ACC112 (cell line): ENCODE measurements around the gene INKA1.

Experiments used
- H2AFZ ChIP-seq: fragments of 200-600 bp; sonication (generic); one replicate; pipeline ENCODE4 v1.6.0; 2017; ENCODE audit warnings: antibody characterized with exemption, low read length; ENCODE audit not compliant: unreplicated experiment
- H3K27ac ChIP-seq: fragments of 200-600 bp; sonication (generic); 2 replicates; pipeline ENCODE4 v1.5.1; 2014; ENCODE audit warnings: low read depth, mild to moderate bottlenecking, antibody characterized with exemption, low read length, moderate library complexity
- H3K27me3 ChIP-seq: fragments of 200-600 bp; sonication (generic); 2 replicates; pipeline ENCODE4 v1.6.1; 2014; ENCODE audit warnings: mild to moderate bottlenecking, antibody characterized with exemption, low read length, moderate library complexity, mixed read lengths; ENCODE audit not compliant: insufficient read depth
- H3K36me3 ChIP-seq: fragments of 200-600 bp; sonication (generic); 2 replicates; pipeline ENCODE4 v1.6.1; 2016; ENCODE audit warnings: mild to moderate bottlenecking, antibody characterized with exemption, low read length, moderate library complexity, mixed read lengths; ENCODE audit not compliant: insufficient read depth
- H3K4me1 ChIP-seq: fragments of 200-600 bp; sonication (generic); one replicate; pipeline ENCODE4 v1.6.1; 2016; ENCODE audit warnings: low read length, mixed read lengths; ENCODE audit not compliant: insufficient read depth, unreplicated experiment, control insufficient read depth
- H3K4me3 ChIP-seq: fragments of 200-600 bp; sonication (generic); 2 replicates; pipeline ENCODE4 v1.5.1; 2014; ENCODE audit warnings: mild to moderate bottlenecking, low read depth, low read length
- H3K79me2 ChIP-seq: fragments of 200-600 bp; sonication (generic); one replicate; pipeline ENCODE4 v1.6.0; 2016; ENCODE audit warnings: low read length; ENCODE audit not compliant: control insufficient read depth, unreplicated experiment, insufficient read depth

INKA1 gene

GRCh38 chr3:49802719-49803464 is at the start of gene INKA1:
Gene INKA1, plus strand, starts transcription at chr3:49803261. Its CDS starts 132 bp downstream, at chr3:49803393.
- no peak within 1 kb of the TSS for H3K27ac ChIP-seq
- peaks cover 4% of the 10 kb centered on the region; the same call in 1 of the 2 replicates for H3K27me3 ChIP-seq
- peak within 1 kb of the TSS; percentile 76 for H3K4me3 ChIP-seq
- peaks cover 48% of the 10 kb centered on the region for H3K4me1 ChIP-seq
- no peaks in the 10 kb centered on the region for H3K36me3 ChIP-seq
- H3K79me2 ChIP-seq, result no peaks in the 10 kb centered on the region
- H2AFZ ChIP-seq, result peak within 1 kb of the TSS; percentile 96

DNA sequence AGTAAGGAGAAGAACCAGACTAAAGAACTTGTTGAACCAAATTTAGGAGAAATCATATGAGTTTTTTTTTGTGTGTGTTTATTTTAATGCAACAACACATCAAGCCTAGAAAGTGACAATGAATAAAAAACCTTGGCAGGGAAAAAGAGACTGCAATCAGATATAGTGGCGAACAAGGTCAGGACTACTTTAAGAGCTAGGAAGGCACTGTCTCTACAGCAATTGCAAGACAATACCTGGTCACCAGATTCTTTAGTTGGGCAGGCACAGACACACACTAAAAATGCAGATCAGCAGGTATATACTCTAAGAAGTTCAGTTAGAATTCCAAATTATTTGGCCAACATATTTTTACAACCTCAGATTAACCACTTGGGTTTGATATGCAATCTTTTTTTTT is 48.5 kb upstream of the INKA1 start:
- Histone ChIP-seq H3K4me1 (no peaks in the 10 kb centered on the region), H2AFZ (no peak overlapping the region), H3K27ac (no peak overlapping the region), H3K36me3 (no peaks in the 10 kb centered on the region), H3K79me2 (peaks cover 52% of the 10 kb centered on the region), H3K27me3 (no peaks in the 10 kb centered on the region), H3K4me3 (no peak overlapping the region)

- H3K27ac ChIP-seq, result no peak overlapping the region
- H2AFZ ChIP-seq, result no peak overlapping the region
- no peaks in the 10 kb centered on the region for H3K4me1 ChIP-seq
- no peaks in the 10 kb centered on the region for H3K27me3 ChIP-seq
- H3K36me3 ChIP-seq, result no peaks in the 10 kb centered on the region
- no peak overlapping the region for H3K4me3 ChIP-seq
- H3K79me2 ChIP-seq, result peaks cover 56% of the 10 kb centered on the region
These were observed 47.0 kb upstream of the INKA1 start for GRCh38 chr3:49756036-49756435.

- H3K4me1 ChIP-seq, result no peaks in the 10 kb centered on the region
- H3K27me3 ChIP-seq, result no peaks in the 10 kb centered on the region
- peaks cover 60% of the 10 kb centered on the region for H3K79me2 ChIP-seq
- H3K36me3 ChIP-seq, result no peaks in the 10 kb centered on the region
- H3K27ac ChIP-seq, result no peak overlapping the region
- H2AFZ ChIP-seq, result no peak overlapping the region
- H3K4me3 ChIP-seq, result no peak overlapping the region
These were observed 45.9 kb upstream of the INKA1 start for GRCh38 chr3:49757197-49757596.

DNA sequence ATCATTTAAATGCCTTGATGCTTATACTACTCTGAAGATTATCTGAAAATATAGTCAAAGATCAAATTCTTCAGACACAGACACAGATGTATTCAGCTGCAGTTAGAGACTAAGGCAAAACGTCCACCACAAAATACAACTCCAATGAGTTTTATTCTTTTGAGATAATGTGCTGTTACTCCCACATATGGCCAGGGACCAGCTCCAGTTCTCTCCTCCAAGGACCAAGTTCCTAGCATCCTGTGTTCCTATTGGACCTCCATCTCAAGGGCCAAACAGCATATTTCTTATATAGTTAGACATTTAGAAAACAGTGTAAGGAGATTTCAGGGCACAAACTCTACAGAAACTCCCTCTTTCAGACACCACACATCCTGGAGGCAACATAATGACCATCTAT is 43.8 kb upstream of the INKA1 start:
- no peaks in the 10 kb centered on the region for H3K36me3 ChIP-seq
- peaks cover 62% of the 10 kb centered on the region for H3K79me2 ChIP-seq
- H3K27ac ChIP-seq, result no peak overlapping the region
- no peaks in the 10 kb centered on the region for H3K27me3 ChIP-seq
- no peak overlapping the region for H3K4me3 ChIP-seq
- no peak overlapping the region for H2AFZ ChIP-seq
- no peaks in the 10 kb centered on the region for H3K4me1 ChIP-seq

- Histone ChIP-seq H2AFZ (no peak overlapping the region), H3K4me3 (no peak overlapping the region), H3K36me3 (peaks cover 8% of the 10 kb centered on the region; the same call in 1 of the 2 replicates), H3K79me2 (peaks cover 58% of the 10 kb centered on the region), H3K4me1 (no peaks in the 10 kb centered on the region), H3K27me3 (no peaks in the 10 kb centered on the region), H3K27ac (no peak overlapping the region)
These were observed 41.4 kb upstream of the INKA1 start for GRCh38 chr3:49761661-49762060.

DNA sequence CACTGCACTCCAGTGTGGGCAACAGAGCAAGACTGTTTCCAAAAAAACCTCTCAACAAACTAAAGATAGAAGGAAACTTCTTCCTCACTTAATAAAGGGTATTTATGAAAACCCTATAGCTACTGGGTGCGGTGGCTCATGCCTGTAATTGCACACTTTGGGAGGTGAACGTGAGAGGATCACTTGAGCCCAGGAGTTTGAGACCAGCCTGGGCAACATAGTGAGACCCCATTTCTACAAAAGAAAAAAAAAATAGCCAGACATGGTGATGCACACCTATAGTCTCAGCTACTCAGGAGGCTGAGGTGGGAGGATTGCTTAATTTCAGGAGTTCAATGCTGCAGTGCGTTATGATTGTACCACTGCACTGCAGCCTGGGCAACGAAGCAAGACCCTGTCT is 39.1 kb upstream of the INKA1 start:
- Histone ChIP-seq H3K79me2 (peaks cover 52% of the 10 kb centered on the region), H3K36me3 (peaks cover 8% of the 10 kb centered on the region), H3K27me3 (no peaks in the 10 kb centered on the region), H2AFZ (no peak overlapping the region), H3K4me1 (no peaks in the 10 kb centered on the region), H3K4me3 (no peak overlapping the region), H3K27ac (no peak overlapping the region)

GRCh38 chr3:49769286-49769915 is 33.7 kb upstream of the INKA1 start:
- Histone ChIP-seq H3K79me2 (peaks cover 57% of the 10 kb centered on the region), H2AFZ (no peak overlapping the region), H3K4me1 (peaks cover under 1% of the 10 kb centered on the region), H3K36me3 (peaks cover 11% of the 10 kb centered on the region), H3K27ac (no peak overlapping the region), H3K4me3 (no peak overlapping the region), H3K27me3 (no peaks in the 10 kb centered on the region)

DNA sequence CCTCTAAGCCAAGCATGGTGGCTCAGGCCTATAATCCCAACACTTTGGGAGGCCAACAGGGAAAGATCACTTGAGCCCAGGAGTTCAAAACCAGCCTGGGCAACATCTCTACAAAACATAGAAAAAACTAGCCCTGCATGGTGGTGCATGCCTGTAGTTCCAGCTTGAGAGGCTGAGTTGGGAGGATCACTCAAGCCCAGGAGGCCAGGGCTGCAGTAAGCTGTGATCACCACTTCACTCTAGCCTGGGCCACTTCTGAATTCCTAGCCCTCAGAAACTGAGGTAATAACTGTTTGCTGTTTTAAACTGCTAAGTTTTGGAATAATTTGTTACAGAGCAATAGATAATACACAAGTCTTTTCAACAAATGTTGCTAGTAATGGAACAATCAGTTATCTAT is 33.1 kb upstream of the INKA1 start:
- H3K4me3 ChIP-seq, result no peak overlapping the region
- H3K79me2 ChIP-seq, result peaks cover 56% of the 10 kb centered on the region
- peaks cover 6% of the 10 kb centered on the region for H3K36me3 ChIP-seq
- no peaks in the 10 kb centered on the region for H3K27me3 ChIP-seq
- no peak overlapping the region for H2AFZ ChIP-seq
- no peak overlapping the region for H3K27ac ChIP-seq
- H3K4me1 ChIP-seq, result peaks cover 6% of the 10 kb centered on the region

DNA sequence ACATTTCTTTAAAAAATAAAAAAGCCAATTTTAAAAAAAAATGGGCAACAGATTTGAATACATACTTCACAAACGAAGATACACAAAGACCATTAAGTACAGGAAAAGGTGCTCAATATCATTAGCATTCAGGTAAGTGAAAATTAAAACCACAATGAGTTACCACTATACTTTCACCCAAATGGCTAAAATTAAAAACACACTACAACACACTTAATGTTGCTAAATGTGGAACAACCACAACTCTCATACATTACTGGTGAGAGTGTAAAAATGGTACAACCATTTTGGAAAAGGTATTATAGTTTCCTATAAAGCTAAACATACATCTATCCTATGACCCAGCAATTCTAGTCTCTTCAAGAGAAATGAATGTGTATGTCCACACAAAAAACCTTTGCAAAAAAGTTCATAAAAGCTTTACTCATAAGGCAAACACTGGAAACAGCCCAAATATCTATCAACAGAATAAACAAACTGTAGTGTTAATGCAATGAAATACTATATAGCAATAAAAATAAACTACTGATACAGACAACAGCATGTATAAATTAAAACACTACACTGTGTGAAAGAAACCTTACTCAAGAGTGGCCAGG is 31.6 kb upstream of the INKA1 start:
- H3K79me2 ChIP-seq, result peaks cover 56% of the 10 kb centered on the region
- peaks cover 4% of the 10 kb centered on the region for H3K36me3 ChIP-seq

DNA sequence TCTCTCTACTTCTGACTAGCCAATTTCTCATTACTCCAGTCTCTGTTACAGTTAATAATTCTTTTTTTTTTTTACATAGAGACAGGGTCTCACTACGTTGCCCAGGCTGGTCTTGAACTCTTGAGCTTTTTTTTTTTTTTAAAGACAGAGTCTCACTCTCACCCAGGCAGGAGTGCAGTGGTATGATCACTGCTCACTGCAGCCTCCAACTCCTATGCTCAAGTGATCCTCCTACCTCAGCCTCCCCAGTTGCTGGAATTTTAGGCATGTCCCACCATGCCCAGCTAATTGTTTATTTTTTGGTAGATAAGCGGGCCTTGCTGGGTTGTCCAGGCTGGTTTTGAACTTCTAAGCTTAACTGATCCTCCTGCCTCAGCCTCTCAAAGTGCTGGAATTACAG is 30.4 kb upstream of the INKA1 start:
- Histone ChIP-seq H2AFZ (no peak overlapping the region), H3K27ac (no peak overlapping the region), H3K27me3 (no peaks in the 10 kb centered on the region), H3K4me1 (peaks cover 9% of the 10 kb centered on the region), H3K79me2 (peaks cover 64% of the 10 kb centered on the region), H3K36me3 (peaks cover 4% of the 10 kb centered on the region), H3K4me3 (no peak overlapping the region)

More for the DNA sequence above, 31.6 kb upstream of the INKA1 start:
- H3K27me3 ChIP-seq, result no peaks in the 10 kb centered on the region
- H3K4me3 ChIP-seq, result no peak overlapping the region
- peaks cover 9% of the 10 kb centered on the region for H3K4me1 ChIP-seq
- no peak overlapping the region for H2AFZ ChIP-seq
- H3K27ac ChIP-seq, result no peak overlapping the region
